Measurements from ENCODE around the gene TDRD7. TPM values are rescaled to one million over a fixed set of nuclear protein-coding genes. Genes with fewer than 3 reads are reported as not detected.

TDRD7 gene
- total and polyA plus RNA-seq, 2 of the 8 experiments (the other 6 are each of a cell fraction or from before 2014, with no cell fraction given), result 1.2 to 2.3 TPM

GRCh38 chr9:97427885-97428284 is 16.0 kb downstream of the TDRD7 start:
- no peak for FAIRE-seq
- Histone ChIP-seq H2BK120ac (replicated peaks; ENCODE audit: low read depth, low read length) (no peak overlapping the region), H2BK5ac (ENCODE audit: low read depth, low read length) (no peak overlapping the region)

More at GRCh38 chr9:97427885-97428284, 16.0 kb downstream of the TDRD7 start:
- no peak overlapping the region for H2AFZ ChIP-seq (ENCODE audit: low read length)
- H3K18ac ChIP-seq (ENCODE audit: extremely low read depth, low read length), result no peak overlapping the region
- H3K4me1 ChIP-seq (replicated peaks in 1 of 4; ENCODE audit: control insufficient read depth in 3 of 4, insufficient read depth in 4 of 4, low read length in 3 of 4), result no peaks in the 10 kb centered on the region
- TF ChIP-seq ASH2L (IDR thresholded peaks at IDR 0.05; ENCODE audit: low read length), result no peak
- no peak for TF ChIP-seq CTBP2 (IDR thresholded peaks at IDR 0.05; ENCODE audit: borderline replicate concordance, insufficient read depth, insufficient read length, low read length)
- TF ChIP-seq ATF3 (IDR thresholded peaks at IDR 0.05; ENCODE audit: insufficient read depth, low read depth, low read length), result no peak
- TF ChIP-seq RBBP5 (IDR thresholded peaks at IDR 0.05; ENCODE audit: borderline replicate concordance, low read depth, low read length), result no peak
- TF ChIP-seq SUZ12 (IDR thresholded peaks at IDR 0.05; ENCODE audit: low read length), result no peak
- TF ChIP-seq NANOG (IDR thresholded peaks at IDR 0.05; ENCODE audit: insufficient read depth, low read depth, low read length, poor library complexity, severe bottlenecking), result no peak
- no peak for TF ChIP-seq PHF8 (conservative IDR thresholded peaks at IDR 0.05; ENCODE audit: low read depth, low read length)
- no peak overlapping the region for H3K4ac ChIP-seq (replicated peaks; ENCODE audit: insufficient read length, low read depth, low read length)
- no peak overlapping the region for H3K14ac ChIP-seq (ENCODE audit: insufficient read length)
- H4K8ac ChIP-seq (ENCODE audit: extremely low read depth, insufficient read depth, low read length), result no peak overlapping the region
- no peak overlapping the region for H2BK20ac ChIP-seq (ENCODE audit: low read length)
- no peaks in the 10 kb centered on the region for H3K9me3 ChIP-seq (ENCODE audit: insufficient read depth in 2 of 2, low read depth in 1 of 2, low read length in 1 of 2)
- 83% methylated on average over 4 of the region's 4 CpGs; no CpG with 5 or more reads in 1 of the 2 experiments for WGBS, 2 experiments (ENCODE audit: extremely low coverage in 1 of 2, insufficient coverage in 1 of 2, insufficient read length in 1 of 2, insufficient replicate concordance in 2 of 2, low coverage in 1 of 2, low lambda C conversion rate in 2 of 2, missing lambda C conversion rate in 1 of 2)
- H4K5ac ChIP-seq (ENCODE audit: insufficient read length, low read depth, low read length), result no peak overlapping the region
- no peak overlapping the region for H3K9ac ChIP-seq (replicated peaks in 1 of 4; ENCODE audit: extremely low read depth in 1 of 4, low read depth in 3 of 4, low read length in 3 of 4)
- H3K23ac ChIP-seq (ENCODE audit: insufficient read length), result no peak overlapping the region
- H3K4me3 ChIP-seq (ENCODE audit: extremely low read depth in 1 of 4, insufficient read depth in 2 of 4, low read depth in 3 of 4, low read length in 4 of 4), result no peak overlapping the region
- no peak overlapping the region for H3K27ac ChIP-seq (ENCODE audit: low read depth, low read length)
- H3K23me2 ChIP-seq (ENCODE audit: low read depth, low read length), result no peaks in the 10 kb centered on the region
- no peaks in the 10 kb centered on the region for H3K79me1 ChIP-seq (ENCODE audit: low read depth, low read length)
- H2AK5ac ChIP-seq (ENCODE audit: low read depth, low read length), result no peak overlapping the region
- H3K36me3 ChIP-seq (ENCODE audit: control insufficient read depth in 2 of 4, insufficient read depth in 4 of 4, low read length in 3 of 4), result no peaks in the 10 kb centered on the region
- no peak overlapping the region for H2BK12ac ChIP-seq (ENCODE audit: low read depth, low read length)
- no peak for DNase-seq (ENCODE audit: low read depth in 1 of 2, low spot score in 2 of 2)
- ChIA-PET POLR2A (ENCODE audit: partially characterized antibody) (no interaction called here), CTCF (ENCODE audit: partially characterized antibody) (interaction anchor here (0.6 to 1.9 kb wide), 5 partner anchors 17 to 171 kb away, joined by 3 to 7 read pairs (median 3); no protein-coding TSS in a partner anchor)
- H4K91ac ChIP-seq (replicated peaks; ENCODE audit: insufficient read length, low read length), result no peak overlapping the region
- H3K4me2 ChIP-seq (ENCODE audit: insufficient read depth in 1 of 2, low read depth in 2 of 2, low read length in 2 of 2), result no peak overlapping the region
- H3K79me2 ChIP-seq (ENCODE audit: control insufficient read depth in 1 of 2, insufficient read depth in 2 of 2, low read length in 2 of 2), result no peaks in the 10 kb centered on the region
- no peaks in the 10 kb centered on the region for H4K20me1 ChIP-seq (replicated peaks in 1 of 2; ENCODE audit: control insufficient read depth in 1 of 2, insufficient read depth in 2 of 2, low read length in 2 of 2)
- H3K56ac ChIP-seq (replicated peaks; ENCODE audit: insufficient read length, low read depth, low read length), result no peak overlapping the region
- H3K27me3 ChIP-seq (replicated peaks in 1 of 4; ENCODE audit: control insufficient read depth in 3 of 4, extremely low read depth in 1 of 4, insufficient read depth in 3 of 4, low read length in 3 of 4), result no peaks in the 10 kb centered on the region
- H2BK15ac ChIP-seq (ENCODE audit: low read length), result no peak overlapping the region

All from H1 (cell line).